ENCODE data around the gene SGPL1.

Gene SGPL1

DNA sequence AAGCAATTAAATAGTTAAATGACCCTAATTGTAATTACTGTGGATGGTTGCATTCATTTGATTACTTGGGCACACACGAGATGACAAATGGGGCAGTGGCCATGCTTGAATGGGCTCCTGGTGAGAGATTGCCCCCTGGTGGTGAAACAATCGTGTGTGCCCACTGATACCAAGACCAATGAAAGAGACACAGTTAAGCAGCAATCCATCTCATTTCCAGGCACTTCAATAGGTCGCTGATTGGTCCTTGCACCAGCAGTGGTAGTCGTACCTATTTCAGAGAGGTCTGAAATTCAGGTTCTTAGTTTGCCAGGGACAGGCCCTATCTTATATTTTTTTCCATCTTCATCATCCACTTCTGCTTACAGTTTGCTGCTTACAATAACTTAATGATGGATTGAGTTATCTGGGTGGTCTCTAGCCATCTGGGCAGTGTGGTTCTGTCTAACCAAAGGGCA is 64.4 kb downstream of the SGPL1 start:
- DNase-seq (ENCODE audit: low spot score): peak; percentile 77
- in situ Hi-C loops (cut with MboI; ENCODE audit: low sequenced_read_pairs, unreplicated experiment): loop anchor here (10.0 kb wide), 1 partner anchor 335 kb away; no protein-coding TSS in a partner anchor

GRCh38 chr10:70884741-70885140 is 69.0 kb downstream of the SGPL1 start:
- DNase-seq (ENCODE audit: low spot score): no peak
- in situ Hi-C loops (cut with MboI; ENCODE audit: low sequenced_read_pairs, unreplicated experiment): loop anchor here (10.0 kb wide), 1 partner anchor 340 kb away; no protein-coding TSS in a partner anchor

More for the DNA sequence above, 64.4 kb downstream of the SGPL1 start:
- TF ChIP-seq, protein P1, sequence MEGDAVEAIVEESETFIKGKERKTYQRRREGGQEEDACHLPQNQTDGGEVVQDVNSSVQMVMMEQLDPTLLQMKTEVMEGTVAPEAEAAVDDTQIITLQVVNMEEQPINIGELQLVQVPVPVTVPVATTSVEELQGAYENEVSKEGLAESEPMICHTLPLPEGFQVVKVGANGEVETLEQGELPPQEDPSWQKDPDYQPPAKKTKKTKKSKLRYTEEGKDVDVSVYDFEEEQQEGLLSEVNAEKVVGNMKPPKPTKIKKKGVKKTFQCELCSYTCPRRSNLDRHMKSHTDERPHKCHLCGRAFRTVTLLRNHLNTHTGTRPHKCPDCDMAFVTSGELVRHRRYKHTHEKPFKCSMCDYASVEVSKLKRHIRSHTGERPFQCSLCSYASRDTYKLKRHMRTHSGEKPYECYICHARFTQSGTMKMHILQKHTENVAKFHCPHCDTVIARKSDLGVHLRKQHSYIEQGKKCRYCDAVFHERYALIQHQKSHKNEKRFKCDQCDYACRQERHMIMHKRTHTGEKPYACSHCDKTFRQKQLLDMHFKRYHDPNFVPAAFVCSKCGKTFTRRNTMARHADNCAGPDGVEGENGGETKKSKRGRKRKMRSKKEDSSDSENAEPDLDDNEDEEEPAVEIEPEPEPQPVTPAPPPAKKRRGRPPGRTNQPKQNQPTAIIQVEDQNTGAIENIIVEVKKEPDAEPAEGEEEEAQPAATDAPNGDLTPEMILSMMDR (IDR thresholded peaks at IDR 0.05; ENCODE audit: borderline replicate concordance, control extremely low read depth, extremely low read depth, insufficient read depth, missing control alignments): peak; percentile 70

DNA sequence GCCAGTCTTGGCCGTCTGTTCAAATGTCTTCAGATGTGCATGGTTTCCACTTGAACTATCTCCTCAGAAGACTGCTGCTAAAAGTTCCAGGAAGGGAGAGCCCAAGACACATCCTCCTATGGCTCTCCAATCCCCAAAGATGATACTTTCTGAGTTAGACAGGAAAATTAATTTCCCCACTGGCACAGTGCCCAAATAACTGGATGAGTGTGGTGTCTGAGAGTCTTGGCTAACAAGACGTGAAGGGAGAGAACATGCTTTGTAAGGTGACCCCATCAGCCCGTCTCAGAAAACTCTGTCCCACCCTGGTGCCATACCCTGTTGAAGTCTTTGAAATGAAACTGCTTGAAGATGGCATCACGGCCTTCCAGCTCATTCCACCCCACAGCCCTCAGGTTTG is 69.7 kb downstream of the SGPL1 start:
- in situ Hi-C loops (cut with MboI; ENCODE audit: low sequenced_read_pairs, unreplicated experiment): loop anchor here (10.0 kb wide), 1 partner anchor 341 kb away; no protein-coding TSS in a partner anchor
- TF ChIP-seq, protein P1 (IDR thresholded peaks at IDR 0.05; ENCODE audit: borderline replicate concordance, control extremely low read depth, extremely low read depth, insufficient read depth, missing control alignments): no peak

More at GRCh38 chr10:70884741-70885140, 69.0 kb downstream of the SGPL1 start:
- TF ChIP-seq, protein P1 (IDR thresholded peaks at IDR 0.05; ENCODE audit: borderline replicate concordance, control extremely low read depth, extremely low read depth, insufficient read depth, missing control alignments): no peak

DNA sequence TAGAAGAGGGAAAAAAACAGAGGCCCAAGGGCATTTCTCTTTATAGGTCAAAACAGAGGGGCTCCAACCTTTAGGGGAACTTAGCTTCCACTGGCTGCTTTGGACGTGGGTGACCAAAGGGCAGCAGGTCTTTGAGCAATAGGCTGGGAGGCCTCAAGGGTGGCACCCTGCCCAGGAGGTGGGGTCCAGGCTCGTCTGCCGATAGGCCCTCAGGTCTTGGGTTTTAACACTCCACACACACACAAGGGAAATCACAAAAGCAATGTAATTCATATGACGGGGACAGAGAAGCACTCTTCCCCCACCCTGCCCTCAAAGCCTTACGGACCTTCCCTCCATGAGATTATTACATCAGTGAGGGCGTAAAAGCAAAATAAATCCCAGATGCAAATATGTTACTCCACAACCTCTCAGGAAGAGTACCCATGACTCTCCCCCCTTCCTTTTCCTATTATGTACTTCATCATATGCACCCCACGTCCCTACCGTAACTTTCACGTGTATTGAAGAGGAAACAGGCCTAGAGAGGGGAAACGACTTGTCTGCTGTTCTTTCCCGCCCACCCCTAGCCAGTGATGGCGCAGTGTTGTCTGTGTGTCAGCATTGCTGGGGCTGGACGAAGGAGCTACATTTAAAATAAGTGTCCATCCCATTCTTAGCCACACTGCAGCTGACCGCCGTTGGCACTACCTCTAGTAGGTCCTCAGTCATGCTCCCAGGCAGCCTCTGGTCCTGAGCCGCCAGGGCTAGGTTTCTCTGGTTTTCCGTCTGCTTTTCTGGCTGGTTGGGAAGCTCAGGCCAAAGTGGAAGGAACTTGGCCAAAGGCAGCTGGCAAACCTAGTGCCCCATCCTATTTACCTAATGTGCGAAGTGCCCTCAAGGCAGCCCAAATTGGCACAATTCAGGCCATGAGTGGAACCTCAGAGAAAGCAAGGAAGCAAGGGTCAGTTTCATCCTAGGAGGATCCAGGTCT is 70.5 kb downstream of the SGPL1 start:
- DNase-seq (ENCODE audit: low spot score): no peak
- in situ Hi-C loops (cut with MboI; ENCODE audit: low sequenced_read_pairs, unreplicated experiment): loop anchor here (10.0 kb wide), 1 partner anchor 341 kb away; no protein-coding TSS in a partner anchor
- TF ChIP-seq, protein P1 (IDR thresholded peaks at IDR 0.05; ENCODE audit: borderline replicate concordance, control extremely low read depth, extremely low read depth, insufficient read depth, missing control alignments): no peak

More for the DNA sequence above, 69.7 kb downstream of the SGPL1 start:
- DNase-seq (ENCODE audit: low spot score): no peak

DNA sequence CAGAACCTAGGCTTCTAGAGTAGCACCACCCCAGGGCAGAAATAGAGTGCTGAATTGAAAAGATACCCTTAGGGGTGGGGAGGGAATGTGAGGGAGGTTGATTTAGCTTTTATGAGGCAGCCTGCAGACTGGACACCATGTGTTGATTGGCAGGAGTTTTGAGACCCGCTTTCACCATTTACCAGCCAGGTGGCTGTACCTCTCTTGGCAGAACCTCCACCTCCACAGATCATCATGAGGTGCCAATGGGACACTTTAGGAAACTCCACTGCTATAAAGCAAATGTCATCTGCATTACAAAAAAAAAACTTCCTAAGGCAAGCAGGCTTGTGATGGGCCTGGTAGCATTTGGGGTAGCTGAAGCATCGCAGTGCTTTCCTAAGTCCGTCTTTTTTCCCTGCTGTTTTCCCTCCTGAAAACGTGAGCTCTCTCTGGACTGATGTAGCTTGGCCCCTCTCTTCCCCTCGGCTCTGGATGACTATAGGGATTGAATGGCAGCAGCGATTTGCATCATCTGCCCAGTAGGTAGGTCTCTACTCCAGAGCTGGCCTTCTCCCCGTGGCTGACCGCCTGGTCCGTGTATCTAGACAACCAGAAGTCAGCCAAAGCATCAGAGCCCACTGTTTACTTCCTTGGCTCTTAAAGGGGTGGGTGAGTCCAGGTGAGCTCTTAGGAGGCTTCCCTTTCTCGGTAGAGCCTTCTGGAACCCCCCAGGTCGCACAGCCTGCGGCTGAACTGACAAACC is 71.3 kb downstream of the SGPL1 start:
- in situ Hi-C loops (cut with MboI; ENCODE audit: low sequenced_read_pairs, unreplicated experiment): loop anchor here (10.0 kb wide), 1 partner anchor 342 kb away; no protein-coding TSS in a partner anchor
- DNase-seq (ENCODE audit: low spot score): no peak
- TF ChIP-seq, protein P1 (IDR thresholded peaks at IDR 0.05; ENCODE audit: borderline replicate concordance, control extremely low read depth, extremely low read depth, insufficient read depth, missing control alignments): no peak
